ACC112 (cell line): Measurements from ENCODE around the gene TLE5.

ENCODE experiments used
- H2AFZ ChIP-seq: fragments of 200-600 bp; sonication (generic); one replicate; pipeline ENCODE4 v1.6.0; 2017; ENCODE audit warnings: antibody characterized with exemption, low read length; ENCODE audit not compliant: unreplicated experiment
- H3K27ac ChIP-seq: fragments of 200-600 bp; sonication (generic); 2 replicates; pipeline ENCODE4 v1.5.1; 2014; ENCODE audit warnings: low read depth, mild to moderate bottlenecking, antibody characterized with exemption, low read length, moderate library complexity
- H3K27me3 ChIP-seq: fragments of 200-600 bp; sonication (generic); 2 replicates; pipeline ENCODE4 v1.6.1; 2014; ENCODE audit warnings: mild to moderate bottlenecking, antibody characterized with exemption, low read length, moderate library complexity, mixed read lengths; ENCODE audit not compliant: insufficient read depth
- H3K36me3 ChIP-seq: fragments of 200-600 bp; sonication (generic); 2 replicates; pipeline ENCODE4 v1.6.1; 2016; ENCODE audit warnings: mild to moderate bottlenecking, antibody characterized with exemption, low read length, moderate library complexity, mixed read lengths; ENCODE audit not compliant: insufficient read depth
- H3K4me1 ChIP-seq: fragments of 200-600 bp; sonication (generic); one replicate; pipeline ENCODE4 v1.6.1; 2016; ENCODE audit warnings: low read length, mixed read lengths; ENCODE audit not compliant: insufficient read depth, unreplicated experiment, control insufficient read depth
- H3K4me3 ChIP-seq: fragments of 200-600 bp; sonication (generic); 2 replicates; pipeline ENCODE4 v1.5.1; 2014; ENCODE audit warnings: mild to moderate bottlenecking, low read depth, low read length
- H3K79me2 ChIP-seq: fragments of 200-600 bp; sonication (generic); one replicate; pipeline ENCODE4 v1.6.0; 2016; ENCODE audit warnings: low read length; ENCODE audit not compliant: control insufficient read depth, unreplicated experiment, insufficient read depth

Gene TLE5, protein sequence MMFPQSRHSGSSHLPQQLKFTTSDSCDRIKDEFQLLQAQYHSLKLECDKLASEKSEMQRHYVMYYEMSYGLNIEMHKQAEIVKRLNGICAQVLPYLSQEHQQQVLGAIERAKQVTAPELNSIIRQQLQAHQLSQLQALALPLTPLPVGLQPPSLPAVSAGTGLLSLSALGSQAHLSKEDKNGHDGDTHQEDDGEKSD

DNA sequence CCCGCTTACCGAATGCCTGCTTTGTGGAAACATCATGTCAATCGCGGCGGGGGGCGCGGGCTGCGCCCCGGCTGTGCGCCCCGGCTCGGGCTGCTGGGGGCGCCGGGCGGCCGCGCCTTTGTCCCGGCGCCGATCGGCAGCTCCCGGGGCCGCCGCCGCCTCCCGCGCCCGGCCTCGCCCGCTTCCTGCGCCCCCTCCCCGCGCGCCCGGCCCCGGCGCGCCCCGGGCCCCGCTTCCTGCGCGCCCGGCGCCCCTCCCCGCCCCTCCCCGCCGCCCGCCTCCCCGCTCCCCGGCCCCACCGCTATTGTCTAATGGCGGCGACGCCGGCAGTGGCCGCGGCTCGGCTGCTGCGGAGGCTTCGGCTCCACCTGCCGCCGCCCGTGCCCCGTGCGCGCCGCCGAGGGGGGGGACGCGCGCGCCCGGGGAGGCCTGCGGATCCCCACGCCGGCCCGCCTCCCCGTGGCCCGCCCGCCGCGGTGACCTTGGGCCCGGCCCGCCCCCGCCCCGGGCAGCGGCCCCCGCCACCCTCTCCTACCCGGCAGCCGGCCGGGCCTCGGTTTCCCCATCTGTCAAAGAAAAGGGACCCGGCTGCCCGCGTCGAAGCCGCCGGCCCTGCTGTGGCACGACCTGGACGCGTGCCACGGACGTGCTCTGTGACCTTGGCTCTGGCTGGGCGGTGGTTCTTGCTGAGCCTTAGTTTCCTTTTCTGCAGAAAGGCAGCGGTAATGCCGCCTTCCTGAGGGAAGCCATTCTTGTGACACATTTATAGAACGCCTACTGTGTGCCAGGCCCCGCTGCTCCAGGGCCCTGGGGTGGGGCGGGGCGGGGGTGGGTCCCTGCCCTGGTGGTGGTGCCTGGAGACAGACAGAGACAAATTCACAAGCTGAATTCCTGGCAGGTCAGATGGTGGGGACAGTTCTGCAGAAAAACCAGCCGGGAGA lies at the start of gene TLE5:
Gene TLE5, minus strand, starts transcription at position 331 of the 941 bp plus-strand sequence. Its CDS starts 295 bp downstream, at position 36.
- H3K27me3 ChIP-seq: no peaks in the 10 kb centered on the region
- H3K27ac ChIP-seq: peak within 1 kb of the TSS; percentile 23; the same call in 1 of the 2 replicates
- no peaks in the 10 kb centered on the region; the same call in 1 of the 2 replicates for H3K36me3 ChIP-seq
- H3K79me2 ChIP-seq: peaks cover 16% of the 10 kb centered on the region
- no peak within 1 kb of the TSS for H2AFZ ChIP-seq
- peak within 1 kb of the TSS; percentile 85 for H3K4me3 ChIP-seq
- H3K4me1 ChIP-seq: no peaks in the 10 kb centered on the region

DNA sequence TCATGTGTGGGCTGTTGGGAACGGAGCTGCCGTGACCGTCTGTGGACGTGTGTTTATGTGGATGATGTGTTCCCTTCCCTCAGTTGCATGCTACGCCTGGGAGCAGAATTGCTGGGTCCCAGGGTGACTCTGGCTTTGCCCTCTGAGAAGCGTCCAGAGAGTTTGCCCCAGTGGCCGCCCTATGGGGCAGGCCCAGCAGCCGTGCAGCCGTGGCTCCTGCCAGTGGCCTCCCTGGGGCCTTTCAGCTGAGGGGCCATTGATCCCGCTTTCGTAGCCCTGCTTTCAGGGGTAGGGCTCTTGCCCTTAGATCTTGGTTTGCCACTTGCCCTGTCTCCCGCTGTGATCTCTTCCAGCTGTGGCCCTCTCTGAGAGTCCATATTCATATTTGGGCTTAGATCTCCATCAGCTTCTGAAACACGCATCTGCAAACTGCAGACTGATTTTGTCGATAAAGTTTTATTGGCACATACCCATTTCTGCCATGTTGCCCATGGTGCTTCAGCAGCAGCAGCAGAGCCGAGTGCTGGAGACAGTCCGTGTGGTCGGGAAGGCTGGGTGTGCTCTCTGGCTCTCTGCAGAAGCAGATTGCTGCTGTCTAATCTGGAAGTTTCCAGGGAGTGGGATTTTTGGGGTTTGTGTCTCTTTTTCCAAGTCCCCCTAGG lies 49.4 kb upstream of the TLE5 start:
- peaks cover 36% of the 10 kb centered on the region for H3K79me2 ChIP-seq
- no peak overlapping the region for H3K4me3 ChIP-seq
- H3K27ac ChIP-seq: no peak overlapping the region
- no peaks in the 10 kb centered on the region for H3K27me3 ChIP-seq
- H3K4me1 ChIP-seq: no peaks in the 10 kb centered on the region
- H2AFZ ChIP-seq: no peak overlapping the region
- no peaks in the 10 kb centered on the region for H3K36me3 ChIP-seq

GRCh38 chr19:3110126-3110825 lies 48.0 kb upstream of the TLE5 start:
- Histone ChIP-seq H3K36me3 (no peaks in the 10 kb centered on the region), H3K79me2 (peaks cover 47% of the 10 kb centered on the region), H3K27ac (no peak overlapping the region), H3K27me3 (no peaks in the 10 kb centered on the region), H2AFZ (no peak overlapping the region), H3K4me3 (no peak overlapping the region), H3K4me1 (no peaks in the 10 kb centered on the region)

DNA sequence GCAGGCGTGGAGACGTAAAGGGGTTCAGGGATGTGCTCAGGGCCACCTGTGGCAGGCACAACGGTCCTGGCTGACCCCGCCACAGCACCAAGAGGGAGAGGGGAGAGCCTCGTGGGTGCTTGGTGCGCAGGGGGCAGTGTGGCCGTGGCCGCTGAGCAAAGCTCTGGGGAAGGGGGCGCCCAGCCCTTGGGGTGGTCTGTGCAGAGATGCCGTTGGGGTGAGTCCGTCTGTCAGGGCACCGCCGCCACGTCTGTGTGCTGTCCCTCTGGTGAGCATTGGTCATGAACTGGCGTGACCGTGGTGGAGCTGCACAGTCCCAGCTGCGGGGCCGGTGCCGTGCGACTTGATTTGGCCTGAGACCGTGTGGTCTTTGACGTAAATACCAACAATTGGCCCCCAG lies 47.2 kb upstream of the TLE5 start:
- no peak overlapping the region for H2AFZ ChIP-seq
- H3K4me1 ChIP-seq: no peaks in the 10 kb centered on the region
- no peaks in the 10 kb centered on the region for H3K36me3 ChIP-seq
- H3K27me3 ChIP-seq: no peaks in the 10 kb centered on the region
- no peak overlapping the region for H3K4me3 ChIP-seq
- H3K79me2 ChIP-seq: peaks cover 49% of the 10 kb centered on the region
- H3K27ac ChIP-seq: no peak overlapping the region

GRCh38 chr19:3108775-3109174 lies 46.5 kb upstream of the TLE5 start:
- H3K27me3 ChIP-seq: no peaks in the 10 kb centered on the region
- no peak overlapping the region for H2AFZ ChIP-seq
- no peak overlapping the region for H3K4me3 ChIP-seq
- H3K27ac ChIP-seq: no peak overlapping the region
- H3K79me2 ChIP-seq: peaks cover 55% of the 10 kb centered on the region
- no peaks in the 10 kb centered on the region for H3K36me3 ChIP-seq
- H3K4me1 ChIP-seq: no peaks in the 10 kb centered on the region

GRCh38 chr19:3107658-3108057 lies 45.4 kb upstream of the TLE5 start:
- H3K4me3 ChIP-seq: no peak overlapping the region
- peaks cover 58% of the 10 kb centered on the region for H3K79me2 ChIP-seq
- no peak overlapping the region for H3K27ac ChIP-seq
- no peaks in the 10 kb centered on the region for H3K27me3 ChIP-seq
- H3K36me3 ChIP-seq: no peaks in the 10 kb centered on the region
- no peak overlapping the region for H2AFZ ChIP-seq
- no peaks in the 10 kb centered on the region for H3K4me1 ChIP-seq

DNA sequence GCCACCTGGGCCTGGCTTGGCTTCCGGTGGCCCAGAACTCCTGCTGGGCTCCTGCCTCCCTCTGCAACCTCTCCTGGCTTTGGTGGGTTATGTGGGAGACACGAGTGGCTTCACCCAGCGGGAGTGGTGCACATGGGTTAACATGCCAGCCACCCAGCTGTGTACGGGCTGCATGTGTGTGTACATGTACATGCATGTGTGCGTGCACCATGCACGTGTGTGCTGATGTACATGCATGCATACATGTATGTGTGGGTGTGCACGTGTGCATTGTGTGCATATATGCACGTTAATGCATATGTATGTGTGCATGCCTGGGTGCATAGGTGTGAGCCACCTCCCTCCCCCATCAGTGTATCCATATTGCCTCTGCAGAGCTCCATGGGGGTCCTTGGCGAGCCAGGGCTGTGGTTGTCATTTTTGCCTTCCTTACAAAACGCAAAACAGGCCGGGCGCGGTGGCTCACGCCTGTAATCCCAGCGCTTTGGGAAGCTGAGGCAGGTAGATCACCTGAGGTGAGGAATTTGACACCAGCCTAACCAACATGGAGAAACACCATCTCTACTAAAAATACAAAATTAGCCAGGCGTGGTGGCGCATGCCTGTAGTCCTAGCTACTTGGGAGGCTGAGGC lies 44.3 kb upstream of the TLE5 start:
- no peaks in the 10 kb centered on the region for H3K27me3 ChIP-seq
- no peaks in the 10 kb centered on the region for H3K4me1 ChIP-seq
- H3K36me3 ChIP-seq: no peaks in the 10 kb centered on the region
- no peak overlapping the region for H3K4me3 ChIP-seq
- peaks cover 60% of the 10 kb centered on the region for H3K79me2 ChIP-seq
- no peak overlapping the region for H3K27ac ChIP-seq
- no peak overlapping the region for H2AFZ ChIP-seq

GRCh38 chr19:3105641-3106508 lies 43.6 kb upstream of the TLE5 start:
- H3K27ac ChIP-seq: no peak overlapping the region
- H2AFZ ChIP-seq: no peak overlapping the region
- H3K4me3 ChIP-seq: no peak overlapping the region
- H3K4me1 ChIP-seq: no peaks in the 10 kb centered on the region
- H3K36me3 ChIP-seq: no peaks in the 10 kb centered on the region
- no peaks in the 10 kb centered on the region for H3K27me3 ChIP-seq
- H3K79me2 ChIP-seq: peaks cover 67% of the 10 kb centered on the region

DNA sequence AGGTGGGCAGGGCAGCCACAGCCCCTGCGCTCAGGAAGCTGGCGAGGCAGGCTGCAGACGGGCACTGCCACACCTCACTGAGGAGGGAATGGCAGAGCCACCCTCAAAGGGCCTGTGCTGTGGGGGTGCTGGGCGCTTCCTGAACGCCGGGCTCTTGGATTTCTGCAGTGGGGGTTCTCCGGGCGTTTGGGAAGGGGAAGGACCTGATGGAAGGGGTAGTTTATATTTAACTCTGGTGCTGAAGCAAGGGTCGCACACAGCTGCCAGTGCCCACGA lies 42.4 kb upstream of the TLE5 start:
- Histone ChIP-seq H3K36me3 (no peaks in the 10 kb centered on the region), H3K4me1 (no peaks in the 10 kb centered on the region), H3K27me3 (no peaks in the 10 kb centered on the region), H3K79me2 (peaks cover 74% of the 10 kb centered on the region), H3K4me3 (no peak overlapping the region), H3K27ac (no peak overlapping the region), H2AFZ (no peak overlapping the region)
